GM12873 (cell line): ENCODE results near the gene ARID1B.

ENCODE experiments used
- TF ChIP-seq, protein P1 (sequence below): IDR thresholded peaks from 2 replicates; pipeline ENCODE4 v1.5.1; 2012; ENCODE audit warnings: low read depth, mild to moderate bottlenecking, moderate library complexity, low read length, control low read depth; ENCODE audit not compliant: insufficient read depth; ENCODE audit errors: missing control alignments

Gene ARID1B

DNA sequence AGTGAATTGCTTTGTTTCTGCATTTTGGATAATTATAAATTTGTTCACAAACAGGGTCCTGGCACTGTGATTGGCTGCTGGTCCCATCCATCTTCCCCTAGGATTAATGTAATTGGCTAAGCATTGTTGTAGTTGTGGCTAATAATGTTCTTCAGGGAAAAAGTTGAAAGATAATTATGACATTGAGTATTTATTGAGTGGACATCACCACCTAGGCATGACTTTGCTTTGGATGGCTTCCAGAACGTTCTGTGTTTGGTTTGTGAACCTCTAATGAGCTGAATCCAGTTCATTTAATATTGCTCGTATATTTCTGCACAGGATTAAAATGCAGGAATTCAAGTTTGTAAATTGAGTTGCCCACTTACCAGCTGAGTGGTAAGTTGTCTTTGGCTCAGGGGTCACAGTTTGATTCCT lies 55.1 kb downstream of the ARID1B start:
- TF ChIP-seq, protein P1, sequence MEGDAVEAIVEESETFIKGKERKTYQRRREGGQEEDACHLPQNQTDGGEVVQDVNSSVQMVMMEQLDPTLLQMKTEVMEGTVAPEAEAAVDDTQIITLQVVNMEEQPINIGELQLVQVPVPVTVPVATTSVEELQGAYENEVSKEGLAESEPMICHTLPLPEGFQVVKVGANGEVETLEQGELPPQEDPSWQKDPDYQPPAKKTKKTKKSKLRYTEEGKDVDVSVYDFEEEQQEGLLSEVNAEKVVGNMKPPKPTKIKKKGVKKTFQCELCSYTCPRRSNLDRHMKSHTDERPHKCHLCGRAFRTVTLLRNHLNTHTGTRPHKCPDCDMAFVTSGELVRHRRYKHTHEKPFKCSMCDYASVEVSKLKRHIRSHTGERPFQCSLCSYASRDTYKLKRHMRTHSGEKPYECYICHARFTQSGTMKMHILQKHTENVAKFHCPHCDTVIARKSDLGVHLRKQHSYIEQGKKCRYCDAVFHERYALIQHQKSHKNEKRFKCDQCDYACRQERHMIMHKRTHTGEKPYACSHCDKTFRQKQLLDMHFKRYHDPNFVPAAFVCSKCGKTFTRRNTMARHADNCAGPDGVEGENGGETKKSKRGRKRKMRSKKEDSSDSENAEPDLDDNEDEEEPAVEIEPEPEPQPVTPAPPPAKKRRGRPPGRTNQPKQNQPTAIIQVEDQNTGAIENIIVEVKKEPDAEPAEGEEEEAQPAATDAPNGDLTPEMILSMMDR, result no peak

DNA sequence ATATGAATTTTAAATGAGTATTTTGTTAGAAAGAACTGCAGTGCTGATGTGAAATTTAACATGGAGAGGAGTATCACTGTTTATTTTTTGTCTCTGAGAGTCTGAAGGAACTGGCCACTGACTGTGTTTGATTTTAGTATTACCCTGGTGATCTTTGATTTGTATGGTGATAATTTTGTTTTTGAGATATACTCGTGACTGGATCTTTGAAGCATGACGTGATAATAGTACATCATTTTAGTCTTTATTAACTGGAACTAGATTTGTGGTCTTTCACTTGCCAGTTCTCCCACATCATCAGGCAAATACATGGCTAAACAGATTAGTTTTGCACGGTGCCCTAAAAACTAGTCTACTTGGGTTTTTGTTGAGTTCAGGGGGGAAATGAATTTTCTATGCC lies 55.5 kb downstream of the ARID1B start:
- TF ChIP-seq, protein P1, result no peak

DNA sequence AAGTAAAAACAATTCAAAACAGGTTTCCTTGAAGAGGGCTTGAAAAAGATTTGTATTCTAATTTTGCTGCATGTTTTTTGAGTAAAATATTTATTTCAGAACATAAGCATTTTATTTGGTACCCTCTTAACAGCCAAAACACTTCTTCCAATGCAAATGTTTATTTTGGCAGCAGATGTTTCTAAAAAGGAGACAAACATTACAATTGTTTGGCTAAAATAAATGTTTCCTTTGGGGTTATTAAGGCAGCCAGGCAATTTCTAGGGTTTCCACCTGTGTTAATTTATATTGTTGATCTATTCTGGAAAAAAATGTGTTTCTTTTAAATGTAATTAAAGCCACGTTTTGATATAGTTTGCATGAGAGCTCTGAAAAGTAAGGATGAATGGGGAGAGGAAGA lies 56.6 kb downstream of the ARID1B start:
- TF ChIP-seq, protein P1, result no peak

DNA sequence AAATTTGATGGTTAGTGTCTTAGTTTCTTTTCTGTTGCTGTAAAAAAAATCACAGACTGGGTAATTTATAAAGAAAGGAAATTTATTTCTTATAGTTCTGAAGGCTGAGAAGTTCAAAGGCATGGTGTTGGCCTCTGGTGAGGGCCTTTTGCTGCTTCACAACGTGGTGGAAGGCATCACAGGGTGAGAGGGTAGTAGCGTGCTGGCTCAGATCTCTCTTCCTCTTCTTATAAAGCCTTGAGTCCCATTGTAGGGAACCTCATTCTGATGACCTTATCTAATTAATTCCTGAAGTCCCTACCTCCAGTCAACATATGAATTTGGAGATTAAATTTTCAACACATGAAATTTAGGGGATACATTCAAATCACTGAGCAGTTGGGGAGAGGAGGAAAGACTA lies 62.0 kb downstream of the ARID1B start:
- TF ChIP-seq, protein P1, result no peak

DNA sequence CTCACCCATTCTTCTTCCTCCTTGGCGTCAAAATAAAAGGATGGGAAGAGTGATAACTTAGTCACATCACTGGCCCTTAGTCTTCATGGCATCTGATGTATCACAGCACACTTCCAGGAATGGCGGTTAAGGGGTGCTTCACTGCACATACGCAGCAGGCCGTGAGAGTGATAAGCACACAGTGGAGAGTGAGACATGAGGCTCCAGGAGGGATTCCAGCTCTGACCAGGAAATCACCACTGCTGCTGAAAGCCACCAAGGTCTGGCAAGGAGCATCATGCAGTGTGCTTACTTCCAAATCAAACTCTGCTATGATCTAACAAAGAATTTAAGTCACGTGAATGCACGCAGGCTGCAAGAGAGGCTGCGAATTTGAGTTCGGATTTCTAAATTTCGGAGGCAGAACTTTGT lies 62.4 kb downstream of the ARID1B start:
- TF ChIP-seq, protein P1, result no peak

DNA sequence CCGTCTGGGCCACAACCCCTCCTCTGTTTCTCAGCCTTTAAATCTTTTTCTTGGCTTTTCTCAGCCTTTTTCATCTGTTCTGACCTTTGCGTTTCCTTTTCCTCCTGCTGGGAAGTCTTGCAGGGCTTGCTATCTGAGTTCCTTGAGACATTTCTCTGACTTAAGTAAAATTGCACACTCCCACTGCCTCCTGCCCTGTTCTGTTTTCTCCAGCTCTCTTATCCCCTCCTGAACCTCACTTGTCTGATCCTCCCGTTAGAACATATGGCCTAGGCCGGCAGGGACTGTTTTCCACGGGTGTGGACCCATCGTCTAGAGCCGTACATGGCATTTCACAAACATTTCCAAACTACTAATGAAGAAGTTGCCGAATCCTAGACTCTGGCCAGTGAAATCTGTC lies 63.0 kb downstream of the ARID1B start:
- TF ChIP-seq, protein P1, result no peak

DNA sequence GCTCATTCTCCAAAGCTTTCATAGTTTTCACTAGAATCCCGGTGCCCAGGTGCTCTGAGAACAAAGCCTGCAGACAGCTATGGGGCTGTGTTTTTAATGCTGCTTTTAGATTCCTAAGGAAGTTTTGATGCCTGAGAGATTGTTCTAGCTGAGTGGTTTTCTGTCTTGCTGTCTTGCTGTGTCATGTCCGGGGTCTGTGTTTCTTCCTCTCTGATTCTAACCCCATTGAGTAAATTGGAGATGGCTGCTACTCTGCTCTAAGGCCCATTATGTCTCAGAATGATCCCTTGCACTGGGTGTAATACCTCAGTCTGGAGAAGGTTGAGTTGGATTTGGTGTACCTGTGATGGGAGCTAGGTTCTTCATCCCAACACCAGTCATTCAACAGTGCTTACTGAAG lies 63.4 kb downstream of the ARID1B start:
- TF ChIP-seq, protein P1, result no peak
